Stimulated activated CD8-positive, alpha-beta memory T cell treated with anti-CD3 and anti-CD28 coated beads, Interleukin-15, amount 100 ng/mL, for 48 hours (primary cell): ENCODE results near the gene CRB3.
"Not testable (repeated sequence)": the region's sequence is repeated elsewhere in the genome, so short reads cannot be mapped to it uniquely, and the experiment has no call there.

Source experiments
- DNase-seq, 2 donors: peaks; one replicate each; pipeline ENCODE4 v3.0.0-alpha.2; 2020; ENCODE audit warnings: low read depth in 2 of 2

Gene CRB3

DNA sequence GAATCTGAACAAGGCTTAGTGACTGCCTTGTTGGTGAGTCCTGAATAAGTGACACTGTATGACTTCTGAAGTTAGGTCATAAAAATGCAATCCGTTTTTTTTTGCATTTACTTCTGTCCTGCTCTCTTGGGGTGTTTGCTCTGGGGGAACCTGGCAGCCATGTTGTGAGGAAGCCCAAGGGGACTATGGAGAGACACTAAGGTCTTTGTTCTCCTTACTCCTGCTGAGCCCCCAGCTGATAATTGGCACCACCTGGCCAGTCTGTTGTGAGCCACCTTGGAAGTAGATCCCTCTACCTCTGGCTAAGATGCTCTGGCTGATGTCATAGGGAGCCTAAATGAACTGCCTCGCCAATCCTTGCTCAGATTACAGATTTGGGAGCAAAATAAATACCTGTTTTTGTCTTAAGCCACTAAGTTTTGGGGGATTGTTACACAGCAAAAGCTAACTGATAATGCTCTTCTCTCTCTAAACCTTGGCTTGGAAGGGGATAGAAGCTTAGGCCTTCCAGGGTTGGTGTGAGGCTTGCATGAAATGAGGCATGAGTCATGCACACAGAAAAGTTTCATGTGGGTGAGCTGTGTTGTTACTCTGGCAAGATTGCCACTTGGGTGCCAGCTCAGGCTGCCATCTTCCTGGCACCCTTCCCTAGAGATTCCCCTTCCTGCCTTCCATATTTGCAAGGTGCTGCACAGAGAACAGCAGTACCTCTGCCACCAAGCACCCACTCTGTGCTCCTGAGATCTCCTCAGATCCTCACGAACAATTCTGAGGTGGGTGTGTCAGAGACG lies 27.9 kb downstream of the CRB3 start:
- DNase-seq, result no peak

- DNase-seq, result no peak
Observed at GRCh38 chr19:6494438-6495036, 30.5 kb downstream of the CRB3 start.

- no peak for DNase-seq
Observed at GRCh38 chr19:6495947-6496346, 31.9 kb downstream of the CRB3 start.

- DNase-seq, result no peak
Observed at GRCh38 chr19:6498294-6499036, 34.4 kb downstream of the CRB3 start.

DNA sequence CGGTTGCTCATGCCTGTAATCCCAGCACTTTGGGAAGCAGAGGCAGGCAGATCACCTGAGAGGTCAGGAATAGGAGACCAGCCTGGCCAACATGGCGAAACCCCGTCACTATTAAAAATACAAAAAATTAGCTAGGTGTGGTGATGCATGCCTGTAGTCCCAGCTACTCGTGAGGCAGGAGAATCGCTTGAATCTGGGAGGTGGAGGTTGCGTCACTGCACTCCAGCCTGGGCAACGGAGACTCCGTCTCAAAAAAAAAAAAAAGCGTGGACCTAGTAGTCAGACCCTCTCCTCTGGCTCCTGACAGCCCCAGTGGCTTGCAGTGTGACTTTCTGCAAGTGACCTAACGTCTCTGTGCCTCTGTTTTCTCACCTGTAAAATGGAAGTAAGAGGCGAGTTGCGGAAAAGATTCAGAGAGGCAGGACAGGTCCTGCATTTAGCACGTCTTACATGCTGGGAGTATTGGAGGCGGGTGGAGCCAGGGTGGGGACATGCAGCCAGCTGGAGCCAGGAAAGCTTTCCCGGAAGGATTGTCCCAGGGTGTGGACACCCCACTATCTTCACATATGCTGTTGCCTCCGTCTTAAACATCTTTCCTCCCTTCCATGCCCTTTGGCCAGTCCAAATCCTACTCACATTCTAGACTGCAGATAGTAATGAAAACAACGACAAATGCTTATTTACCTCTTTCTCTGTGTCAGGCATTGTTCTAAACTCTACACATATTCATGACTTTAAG lies 35.1 kb downstream of the CRB3 start:
- DNase-seq, result no peak

GRCh38 chr19:6500837-6501739 lies 37.0 kb downstream of the CRB3 start:
- no peak for DNase-seq

DNA sequence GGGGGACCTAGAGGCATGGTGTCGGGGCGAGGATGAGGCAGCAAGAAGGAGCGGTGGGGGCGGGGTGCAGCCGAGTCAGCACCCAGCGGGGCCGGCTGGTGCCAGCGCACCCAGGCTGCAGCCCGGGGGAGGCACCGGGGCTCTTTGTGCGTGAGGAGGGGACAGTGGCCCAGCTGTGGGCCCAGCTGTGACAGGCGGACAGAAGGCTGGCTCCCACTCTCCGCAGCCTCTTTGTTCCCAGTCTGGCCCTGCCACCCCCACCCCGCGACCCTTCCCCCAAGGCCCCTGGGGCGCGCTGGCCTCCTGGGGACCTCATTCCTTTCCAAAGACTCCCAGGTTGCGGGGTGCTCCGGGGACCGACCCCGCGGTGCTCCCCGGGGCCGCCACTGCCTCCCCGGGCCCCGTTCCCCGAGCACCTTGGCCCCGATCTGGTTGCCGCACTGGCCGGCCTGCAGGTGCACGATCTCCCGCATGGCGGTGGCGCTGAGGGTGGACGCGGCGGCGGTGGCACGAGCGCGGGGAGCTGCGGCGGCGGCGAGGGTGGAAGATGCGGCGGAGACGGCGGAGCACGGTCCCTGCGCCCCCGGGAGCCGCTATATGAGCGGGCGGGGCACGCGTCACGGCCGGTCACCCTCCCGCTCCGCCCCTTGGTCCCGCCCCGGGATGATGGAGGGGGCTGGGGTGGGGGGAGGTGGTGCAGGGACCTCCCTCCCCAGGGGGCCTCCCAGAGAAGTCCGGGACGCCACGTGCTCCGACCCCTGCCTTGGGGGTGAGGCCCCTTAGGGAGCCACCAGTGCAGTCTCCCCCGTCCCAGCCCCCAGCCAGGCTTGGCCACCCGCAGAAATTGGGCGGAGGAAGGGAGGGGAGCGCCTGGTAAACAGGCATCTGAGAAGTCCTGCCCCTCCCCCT lies 37.9 kb downstream of the CRB3 start, which contains the start of gene TUBB4A:
TSS of gene TUBB4A (minus strand) at position 570 of the 909 bp plus-strand sequence. CDS start at position 473, 97 bp downstream.
- peak in 1 of 2 donors; percentile 34 for DNase-seq

DNA sequence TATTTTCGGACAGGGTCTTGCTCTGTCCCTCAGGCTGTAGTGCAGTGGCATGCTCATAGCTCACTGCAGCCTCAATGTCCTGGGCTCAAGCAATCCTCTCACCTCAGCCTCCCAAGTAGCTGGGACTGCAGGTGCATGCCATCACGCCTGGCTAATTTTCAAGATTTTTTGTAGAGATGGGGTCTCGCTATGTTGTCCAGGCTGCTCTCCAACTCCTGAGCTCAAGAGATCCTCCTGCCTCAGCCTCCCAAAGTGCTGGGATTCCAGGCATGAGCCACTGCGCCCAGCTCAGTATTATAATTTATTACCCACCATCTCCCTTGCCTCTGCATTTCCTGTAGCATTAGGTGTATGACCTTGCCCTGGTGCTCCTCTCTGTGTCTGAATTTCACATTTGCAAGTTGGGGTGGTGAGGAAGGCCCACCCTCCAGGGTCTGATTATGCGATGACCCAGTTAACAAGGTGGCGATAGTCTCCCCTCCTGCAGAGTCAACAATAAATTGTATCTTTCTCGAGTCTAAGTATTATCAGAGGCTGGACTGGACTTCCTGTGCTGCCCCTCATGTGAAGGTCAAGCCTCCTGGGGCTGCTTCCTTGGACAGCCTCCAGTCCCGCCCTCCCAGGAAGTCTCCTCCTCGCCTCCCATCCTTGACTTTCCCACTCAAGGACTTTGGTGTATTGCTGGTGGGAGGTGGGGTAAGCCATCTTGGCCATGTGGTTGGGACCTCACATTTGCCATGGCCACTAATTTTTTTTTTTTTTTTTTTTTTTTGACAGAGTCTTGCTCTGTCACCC lies 39.5 kb downstream of the CRB3 start:
- no peak for DNase-seq

DNA sequence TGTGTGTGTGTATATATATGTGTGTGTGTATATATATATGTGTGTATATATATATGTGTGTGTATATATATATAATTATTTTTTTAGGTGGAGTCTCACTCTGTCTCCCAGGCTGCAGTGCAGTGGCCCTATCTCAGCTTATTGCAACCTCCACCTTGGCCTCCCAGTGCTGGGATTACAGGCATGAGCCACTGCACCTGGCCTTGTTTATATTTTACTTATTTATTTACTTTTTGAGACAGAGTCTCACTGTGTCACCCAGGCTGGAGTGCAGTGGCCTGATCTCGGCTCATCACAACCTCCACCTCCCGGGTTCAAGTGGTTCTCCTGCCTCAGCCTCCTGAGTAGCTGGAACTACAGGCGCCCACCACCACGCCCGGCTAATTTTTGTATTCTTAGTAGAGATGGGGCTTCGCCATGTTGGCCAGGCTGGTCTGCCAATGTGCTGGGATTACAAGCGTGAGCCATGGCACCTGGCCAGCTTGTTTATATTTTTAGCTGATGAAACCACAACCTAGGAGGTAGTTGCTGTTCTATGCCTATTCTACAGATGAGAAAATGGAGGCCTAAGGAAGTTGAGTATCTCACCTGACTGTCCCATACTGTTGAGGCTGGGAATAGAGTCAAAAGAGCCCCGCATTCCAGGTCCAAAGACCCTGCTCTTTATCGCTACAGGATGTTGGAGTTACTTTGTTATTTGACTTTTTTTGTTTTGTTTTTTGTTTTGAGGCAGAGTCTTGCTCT lies 44.1 kb downstream of the CRB3 start:
- DNase-seq, result not testable (repeated sequence)

GRCh38 chr19:6509118-6509971 lies 45.3 kb downstream of the CRB3 start:
- DNase-seq, result no peak

DNA sequence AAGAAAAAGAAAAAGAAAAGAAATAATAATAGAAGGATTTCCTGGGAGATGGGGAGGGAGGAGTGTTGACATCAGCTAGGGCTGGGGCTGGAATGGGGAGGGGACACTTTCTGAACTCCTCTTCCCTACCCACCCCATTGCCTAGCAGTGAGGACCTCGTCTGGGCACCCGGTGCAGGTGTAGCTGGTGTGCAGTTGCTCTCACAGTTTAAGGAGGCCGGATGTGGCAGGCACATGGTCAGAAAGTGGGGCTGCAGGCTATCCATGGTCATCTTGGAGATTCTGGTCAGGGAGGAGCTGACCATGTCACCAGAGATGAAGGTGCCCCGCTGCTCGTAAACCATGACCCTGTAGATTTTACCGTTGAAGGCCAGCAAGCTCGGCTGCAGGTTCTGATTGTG lies 46.5 kb downstream of the CRB3 start:
- no peak for DNase-seq

DNA sequence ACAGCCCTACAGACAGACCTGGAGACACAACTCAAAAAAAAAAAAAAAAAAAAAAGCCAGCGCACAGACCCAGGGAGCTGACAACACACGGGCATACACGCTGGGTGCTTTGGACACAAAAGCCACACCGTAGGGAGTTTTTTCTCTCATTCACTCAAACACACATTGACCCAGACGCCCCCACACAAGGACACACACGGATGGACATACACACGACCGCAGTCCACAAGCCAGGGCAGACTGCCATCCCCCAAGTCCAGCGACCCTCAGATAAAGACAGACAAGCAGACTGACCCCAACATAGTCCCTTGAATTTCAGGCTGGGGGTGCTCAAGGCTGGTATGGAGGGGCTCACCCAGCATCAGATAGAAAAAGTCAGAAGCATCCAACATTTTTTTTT lies 50.0 kb downstream of the CRB3 start:
- DNase-seq, result no peak

DNA sequence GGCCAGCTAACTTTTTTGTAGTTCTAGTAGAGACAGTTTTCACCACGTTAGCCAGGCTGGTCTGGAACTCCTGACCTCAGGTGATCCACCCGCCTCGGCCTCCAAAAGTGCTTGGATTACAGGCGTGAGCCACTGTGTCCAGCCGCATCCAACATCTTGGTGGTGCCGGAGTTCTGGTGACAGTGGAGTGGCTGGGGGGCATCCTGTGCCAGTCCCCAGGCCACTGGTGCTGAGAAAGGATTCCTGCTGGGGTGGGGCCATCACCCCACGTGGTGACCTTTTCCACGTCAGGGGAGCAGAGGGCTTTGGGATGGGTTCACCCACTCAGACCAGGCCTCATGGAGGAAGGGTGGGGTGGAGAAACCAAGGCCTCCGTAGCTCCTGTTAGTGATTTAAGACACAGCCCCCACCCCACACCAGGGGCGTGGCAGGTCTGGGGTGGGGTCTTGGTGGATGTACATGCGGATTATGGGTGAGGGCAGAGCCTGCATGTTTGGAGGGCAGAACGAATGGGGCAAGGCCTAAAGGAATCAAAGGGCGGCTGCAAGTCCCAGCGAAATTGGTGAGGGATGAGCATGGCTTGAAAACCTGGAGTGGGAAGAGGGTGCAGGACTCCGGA lies 51.0 kb downstream of the CRB3 start:
- no peak for DNase-seq

GRCh38 chr19:6516018-6516658 lies 52.1 kb downstream of the CRB3 start:
- peak in 1 of 2 donors; percentile 70 for DNase-seq
